GM18511 (cell line): ENCODE measurements around the gene SLC4A9.
"Not testable (repeated sequence)": the region's sequence is repeated elsewhere in the genome, so short reads cannot be mapped to it uniquely, and the experiment has no call there.

Experiments used
- ATAC-seq: cut with Tn5 transposase; IDR thresholded peaks from one replicate; pipeline ENCODE4 v1.9.1; 2021; ENCODE audit warnings: mild to moderate bottlenecking, moderate library complexity; ENCODE audit not compliant: unreplicated experiment

Gene SLC4A9

DNA sequence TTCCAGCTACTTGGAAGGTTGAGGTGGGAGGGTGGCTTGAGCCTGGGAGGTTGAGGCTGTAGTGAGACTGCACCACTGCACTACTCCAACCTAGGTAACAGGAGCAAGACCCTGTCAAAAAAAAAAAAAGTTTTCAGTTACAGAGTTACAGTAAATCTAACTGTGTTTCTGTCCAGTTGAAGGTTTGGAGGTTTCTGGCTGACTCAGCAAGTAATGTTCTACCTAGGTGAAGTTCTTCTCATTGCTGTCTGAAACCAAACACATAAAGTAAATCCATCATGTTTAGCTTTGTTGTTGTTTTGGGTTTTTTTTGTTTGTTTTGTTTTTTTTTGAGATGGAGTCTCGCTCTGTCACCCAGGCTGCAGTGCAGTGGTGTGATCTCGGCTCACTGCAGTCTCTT is 33.7 kb downstream of the SLC4A9 start:
- ATAC-seq = no peak

DNA sequence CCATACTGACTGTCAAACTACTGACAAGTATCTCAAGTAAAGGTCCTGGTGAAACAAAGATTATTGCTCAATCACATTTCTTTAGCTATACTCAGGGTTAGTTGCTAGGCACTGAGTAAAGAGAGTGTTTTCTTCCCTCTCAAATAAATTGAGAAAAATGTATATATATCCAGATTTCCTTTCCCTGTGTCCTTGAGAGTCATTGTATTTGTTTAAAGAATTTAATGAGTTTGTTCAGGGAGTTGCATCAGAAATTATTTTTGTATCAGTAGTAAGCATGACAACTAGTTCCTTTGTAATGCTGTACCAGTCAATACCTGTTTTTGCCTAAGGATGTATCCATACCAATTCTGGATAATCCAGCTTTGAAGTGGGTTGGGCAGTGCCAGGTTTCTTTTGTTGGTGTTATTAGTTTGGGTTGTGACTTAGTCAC is 38.4 kb downstream of the SLC4A9 start:
- ATAC-seq = no peak

DNA sequence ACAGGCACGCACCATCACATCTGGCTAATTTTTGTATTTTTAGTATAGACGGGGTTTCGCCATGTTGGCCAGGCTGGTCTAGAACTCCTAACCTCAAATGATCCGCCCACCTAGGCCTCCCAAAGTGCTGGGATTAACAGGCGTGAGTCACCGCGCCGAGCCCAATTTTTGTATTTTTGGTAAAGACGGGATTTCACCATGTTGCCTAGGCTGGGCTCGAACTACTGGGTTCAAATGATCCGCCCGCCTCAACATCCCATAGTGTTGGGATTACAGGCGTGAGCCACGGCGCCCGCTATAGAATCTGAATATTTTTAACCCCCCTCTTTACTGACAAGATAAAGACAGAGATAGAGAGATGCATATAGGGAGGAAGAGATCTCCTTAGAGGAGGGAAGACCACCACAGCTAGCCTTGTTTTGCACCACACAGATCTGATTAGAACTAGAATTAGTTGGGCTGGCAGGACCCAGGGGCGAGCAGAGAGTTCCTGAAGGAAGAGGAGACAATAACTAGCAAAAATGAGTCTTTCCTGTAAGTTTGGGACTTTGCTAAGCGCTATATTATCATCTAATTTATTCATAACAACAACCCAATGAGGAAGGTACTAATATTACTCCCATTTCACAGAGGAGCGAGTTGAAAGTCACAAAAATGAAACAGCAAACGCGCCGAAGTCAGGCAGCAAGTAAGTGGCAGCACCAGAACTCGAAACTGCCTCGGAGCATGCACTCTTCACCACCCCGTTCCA is 40.2 kb downstream of the SLC4A9 start:
- ATAC-seq = peak; percentile 2

DNA sequence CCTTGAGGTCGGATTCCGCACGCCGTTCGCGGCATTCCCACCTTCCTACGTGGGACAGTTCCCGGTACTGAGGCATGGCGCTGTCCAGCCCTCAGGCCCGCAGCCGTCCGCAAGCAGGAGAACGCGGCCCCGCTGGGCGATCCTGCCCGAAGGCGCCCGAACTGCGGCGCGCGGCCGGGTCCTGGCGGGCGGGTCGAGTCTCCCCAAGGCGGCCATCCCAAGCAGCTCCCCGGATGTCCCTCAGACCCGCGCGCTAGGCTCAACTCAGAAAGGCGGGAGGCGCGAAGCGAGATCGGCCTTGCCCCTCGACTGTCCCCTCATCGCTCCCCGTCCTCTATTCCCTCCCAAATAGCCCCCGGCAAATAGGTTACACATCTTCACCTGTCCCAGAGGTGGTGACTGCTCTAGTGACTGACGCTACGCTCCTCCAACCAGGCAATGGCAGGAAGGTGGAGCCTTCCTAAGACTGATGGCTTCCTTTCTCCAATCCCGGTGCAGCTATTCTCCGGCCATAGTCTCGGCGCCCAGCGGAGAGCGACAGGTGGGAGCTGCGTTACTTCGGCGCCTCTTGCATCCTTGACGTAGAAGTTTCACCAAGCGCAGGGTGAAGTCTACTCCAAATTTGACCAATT is 40.9 kb downstream of the SLC4A9 start:
- peak; percentile 77 for ATAC-seq

DNA sequence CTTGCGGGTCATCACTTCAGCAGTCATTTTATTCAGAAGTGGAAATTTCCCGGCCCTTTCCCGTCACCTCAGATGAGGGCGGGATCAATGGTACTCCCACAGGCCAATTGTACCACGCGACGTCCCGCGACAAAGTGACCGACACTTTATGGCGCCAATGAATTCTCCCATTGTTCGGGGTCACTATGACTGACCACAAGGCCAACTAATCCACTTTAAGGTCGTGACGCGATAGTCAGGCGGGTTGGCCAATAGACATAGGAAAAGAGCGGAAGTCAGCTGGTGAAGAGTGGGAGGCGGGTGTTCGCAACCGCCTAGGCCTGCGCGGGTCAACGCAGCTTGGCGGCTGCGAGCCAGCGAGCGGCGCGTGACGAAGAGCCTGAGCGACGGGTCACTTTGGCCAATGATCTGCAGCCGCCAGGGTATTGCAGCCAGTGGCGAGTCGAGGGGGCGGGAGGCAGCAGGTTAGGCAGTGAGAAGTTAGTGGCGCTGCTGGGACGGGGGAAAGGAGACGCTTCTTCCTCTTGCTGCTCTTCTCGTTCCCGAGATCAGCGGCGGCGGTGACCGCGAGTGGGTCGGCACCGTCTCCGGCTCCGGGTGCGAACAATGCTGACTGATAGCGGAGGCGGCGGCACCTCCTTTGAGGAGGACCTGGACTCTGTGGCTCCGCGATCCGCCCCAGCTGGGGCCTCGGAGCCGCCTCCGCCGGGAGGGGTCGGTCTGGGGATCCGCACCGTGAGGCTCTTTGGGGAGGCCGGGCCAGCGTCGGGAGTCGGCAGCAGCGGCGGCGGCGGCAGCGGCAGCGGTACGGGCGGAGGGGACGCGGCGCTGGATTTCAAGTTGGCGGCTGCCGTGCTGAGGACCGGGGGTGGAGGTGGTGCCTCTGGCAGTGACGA is 41.6 kb downstream of the SLC4A9 start, which contains the start of gene ANKHD1:
Gene ANKHD1 (plus strand): TSS at position 472 of the 896 bp plus-strand sequence. CDS start 135 bp downstream, at position 607.
- peak; percentile 86 for ATAC-seq

DNA sequence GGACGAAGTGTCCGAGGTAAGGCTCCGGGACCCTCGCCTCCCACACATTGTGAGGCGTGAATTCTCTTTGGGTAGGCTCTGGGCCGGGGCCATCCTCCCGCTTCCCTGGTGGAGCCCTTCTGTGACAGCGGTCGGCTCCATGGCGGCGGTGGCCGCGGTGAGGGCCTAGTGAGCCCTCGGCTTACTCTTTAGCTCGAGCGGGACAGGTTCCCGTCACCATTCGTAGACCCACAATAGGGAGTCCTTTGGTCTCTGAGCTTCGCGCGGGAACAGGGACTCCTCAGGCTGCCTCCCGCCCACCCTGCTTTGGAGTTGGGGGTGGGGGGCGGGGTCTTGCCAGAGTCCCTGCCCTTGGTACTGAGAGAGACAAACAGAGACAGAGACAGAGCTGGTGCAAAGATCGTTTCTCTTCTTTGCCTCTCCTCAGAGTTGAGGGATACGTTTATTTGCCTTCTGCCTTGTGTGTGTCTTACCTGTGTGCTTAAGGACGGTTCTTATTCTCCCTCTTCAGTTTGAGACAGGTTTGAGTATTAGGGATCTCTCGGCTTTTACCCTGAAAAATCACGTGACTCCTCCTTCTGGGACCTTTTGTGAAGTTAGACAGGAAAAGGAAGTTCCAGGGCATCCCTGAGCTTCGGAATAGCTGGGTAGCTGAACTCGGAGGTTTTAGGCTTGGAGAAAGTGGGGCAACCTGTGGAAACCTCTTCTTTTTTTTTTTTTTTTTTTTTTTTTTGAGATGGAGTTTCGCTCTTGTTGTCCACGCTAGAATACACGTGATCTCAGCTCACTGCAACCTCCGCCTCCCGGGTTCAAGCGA is 42.5 kb downstream of the SLC4A9 start:
- no peak for ATAC-seq

DNA sequence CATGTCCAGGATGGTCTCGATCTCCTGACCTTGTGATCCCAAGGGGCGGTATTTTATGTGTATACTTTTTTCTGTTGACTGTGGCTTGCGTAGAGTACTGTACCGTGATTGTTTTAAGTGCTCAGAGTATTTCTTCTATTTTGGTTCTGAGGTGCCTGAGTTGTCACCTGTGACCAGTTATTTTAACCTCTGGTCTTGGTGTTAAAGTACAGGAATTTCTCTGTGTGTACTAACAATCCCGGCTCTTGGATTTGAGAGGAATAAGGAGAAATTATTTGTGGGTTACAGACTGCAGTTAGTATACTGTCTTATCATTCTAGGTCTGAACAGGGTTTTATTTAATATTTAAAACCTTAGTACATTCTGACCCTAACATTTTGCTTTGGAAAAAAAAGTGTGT is 43.6 kb downstream of the SLC4A9 start:
- no peak for ATAC-seq

DNA sequence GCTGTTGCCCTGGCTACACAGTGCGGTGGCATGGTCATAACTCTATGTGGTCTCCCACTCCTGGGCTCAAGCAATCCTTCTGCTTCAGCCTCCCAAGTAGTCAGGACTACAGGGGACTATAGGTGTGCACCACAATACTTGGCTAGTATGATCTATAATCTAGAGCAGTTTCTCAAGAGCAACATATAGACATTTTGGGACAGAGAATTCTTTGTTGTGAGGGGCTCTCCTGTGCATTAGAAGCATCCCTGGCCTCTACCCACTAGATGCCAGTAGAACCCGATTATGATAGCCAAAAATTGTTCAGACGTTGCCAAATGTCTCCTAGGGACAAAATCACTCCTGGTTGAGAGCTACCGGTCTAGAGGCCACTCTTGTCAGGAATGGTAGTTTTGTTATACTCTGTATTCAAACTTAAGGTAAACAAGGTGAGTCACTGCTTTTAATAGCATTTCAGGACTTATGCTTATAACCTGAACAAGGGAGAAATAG is 48.8 kb downstream of the SLC4A9 start:
- no peak for ATAC-seq

DNA sequence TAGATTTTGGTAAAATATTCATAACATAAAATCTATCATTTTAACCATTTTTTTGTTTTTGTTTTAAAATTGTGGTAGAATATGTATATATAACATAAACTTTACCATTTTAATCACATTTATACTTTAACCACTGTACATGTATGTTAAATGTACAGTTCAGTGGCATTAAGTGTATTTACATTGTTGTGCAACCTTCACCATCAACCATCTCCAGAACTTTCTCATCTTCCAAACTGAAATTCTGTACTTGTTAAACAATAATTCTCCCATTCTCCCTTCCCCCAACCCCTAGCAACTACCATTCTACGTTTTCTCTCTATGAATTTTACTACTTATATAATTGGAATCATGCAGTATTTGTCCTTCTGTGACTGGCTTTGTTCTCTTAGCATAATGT is 53.2 kb downstream of the SLC4A9 start:
- no peak for ATAC-seq

DNA sequence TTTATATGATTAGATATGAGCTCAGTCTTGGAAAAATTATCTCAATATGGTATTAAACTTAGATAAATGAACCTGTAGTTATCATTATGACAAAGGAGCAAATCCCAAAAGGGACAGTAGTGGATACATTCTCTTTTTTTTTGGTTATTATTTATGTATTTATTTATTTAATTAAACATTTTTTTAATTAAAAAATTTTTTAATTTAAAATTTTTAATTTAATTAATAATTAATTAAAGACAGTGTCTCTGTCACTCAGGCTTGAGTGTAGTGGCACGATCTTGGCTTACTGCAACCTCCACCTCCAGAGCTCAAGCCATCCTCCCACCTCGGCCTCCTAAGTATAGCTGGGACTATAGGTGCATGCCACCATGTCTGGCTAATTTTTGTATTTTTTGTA is 57.2 kb downstream of the SLC4A9 start:
- ATAC-seq = no peak

DNA sequence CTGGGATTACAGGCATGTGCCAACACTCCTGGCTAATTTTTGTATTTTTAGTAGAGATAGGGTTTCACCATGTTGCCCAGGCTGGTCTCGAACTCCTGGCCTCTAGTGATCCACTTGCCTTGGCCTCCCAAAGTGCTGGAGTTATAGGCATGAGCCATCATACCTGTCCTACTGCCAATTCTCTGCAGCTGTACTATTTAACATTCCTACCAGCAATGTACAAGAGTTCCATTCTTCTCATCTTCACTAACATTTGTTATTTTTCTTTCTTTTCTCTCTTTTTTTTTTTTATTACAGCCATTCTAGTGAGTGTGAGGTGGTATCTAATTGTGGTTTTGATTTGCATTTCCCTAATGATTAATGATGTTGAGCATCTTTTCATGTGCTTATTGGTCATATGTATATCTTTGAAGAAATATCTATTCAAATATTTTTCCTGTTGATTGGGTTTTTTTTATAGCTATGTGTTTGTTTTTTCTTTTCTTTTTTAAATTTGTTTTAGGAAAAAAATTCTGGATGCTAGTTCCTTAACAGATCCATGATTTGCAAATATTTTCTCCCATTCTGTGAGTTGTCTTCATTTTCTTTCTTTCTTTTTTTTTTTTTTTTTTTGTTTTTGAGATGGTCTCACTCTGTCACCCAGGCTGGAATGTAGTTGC is 59.0 kb downstream of the SLC4A9 start:
- no peak for ATAC-seq

DNA sequence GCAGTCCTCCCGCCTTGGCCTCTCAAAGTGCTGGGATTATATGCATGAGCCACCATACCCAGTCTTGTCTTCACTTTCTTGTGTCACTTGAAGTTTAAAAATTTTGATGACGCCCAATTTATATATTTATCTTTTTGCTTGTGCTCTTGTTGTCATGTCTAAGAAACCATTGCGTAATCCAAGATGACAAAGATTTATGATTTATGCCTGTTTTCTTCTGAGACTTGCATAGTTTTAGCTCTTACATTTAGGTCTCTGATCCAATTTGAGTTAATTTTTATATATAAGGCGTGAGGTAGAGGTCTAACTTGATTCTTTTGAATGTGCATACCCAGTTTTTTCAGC is 60.2 kb downstream of the SLC4A9 start:
- ATAC-seq = no peak

DNA sequence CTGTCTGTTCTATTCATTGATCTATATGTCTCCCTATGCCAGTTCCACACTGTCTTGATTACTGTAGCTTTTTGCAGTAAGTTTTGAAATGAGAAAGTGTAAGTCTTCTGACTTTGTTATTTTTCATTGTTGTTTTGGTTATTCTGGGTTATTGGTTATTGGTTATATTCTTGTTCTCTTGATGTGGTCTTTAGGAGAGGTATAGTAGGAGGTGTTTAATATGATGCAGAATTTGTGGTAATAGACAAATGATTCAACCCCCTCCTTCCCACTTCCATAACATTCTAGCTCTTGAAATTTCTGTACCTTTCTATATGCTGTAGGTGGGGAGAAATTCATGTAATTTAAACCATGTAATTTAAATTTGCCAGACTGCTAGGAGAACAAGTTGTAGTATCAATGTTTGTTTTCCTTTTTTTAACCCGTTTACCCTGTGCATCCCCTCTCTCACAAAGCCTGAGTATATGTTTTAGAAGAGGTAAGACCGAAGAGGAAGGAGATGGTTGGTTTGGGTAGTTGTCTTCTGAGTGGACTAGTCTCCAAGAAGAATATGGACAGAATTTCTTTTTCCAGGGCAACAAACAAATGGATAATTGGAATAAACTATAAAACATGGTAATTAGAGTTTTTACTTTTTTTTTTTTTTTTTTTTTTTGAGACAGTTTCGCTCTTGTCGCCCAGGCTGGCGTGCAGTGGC is 60.8 kb downstream of the SLC4A9 start:
- no peak for ATAC-seq

DNA sequence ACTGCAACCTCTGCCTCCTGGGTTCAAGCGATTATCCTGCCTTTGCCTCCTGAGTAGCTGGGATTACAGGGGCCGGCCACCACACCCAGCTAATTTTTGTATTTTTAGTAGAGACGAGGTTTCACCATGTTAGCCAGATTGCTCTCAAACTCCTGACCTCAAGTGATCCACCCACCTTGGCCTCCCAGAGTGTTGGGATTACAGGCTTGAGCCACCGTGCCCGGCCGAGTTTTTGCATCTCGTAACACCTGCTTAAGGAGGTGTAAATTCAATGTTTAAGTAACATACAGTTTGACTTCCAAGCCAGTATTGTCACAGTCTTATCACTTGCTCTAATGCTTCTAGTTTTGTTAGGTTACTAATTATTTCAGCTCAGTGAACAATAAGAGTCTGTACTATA is 61.4 kb downstream of the SLC4A9 start:
- not testable (repeated sequence) for ATAC-seq

DNA sequence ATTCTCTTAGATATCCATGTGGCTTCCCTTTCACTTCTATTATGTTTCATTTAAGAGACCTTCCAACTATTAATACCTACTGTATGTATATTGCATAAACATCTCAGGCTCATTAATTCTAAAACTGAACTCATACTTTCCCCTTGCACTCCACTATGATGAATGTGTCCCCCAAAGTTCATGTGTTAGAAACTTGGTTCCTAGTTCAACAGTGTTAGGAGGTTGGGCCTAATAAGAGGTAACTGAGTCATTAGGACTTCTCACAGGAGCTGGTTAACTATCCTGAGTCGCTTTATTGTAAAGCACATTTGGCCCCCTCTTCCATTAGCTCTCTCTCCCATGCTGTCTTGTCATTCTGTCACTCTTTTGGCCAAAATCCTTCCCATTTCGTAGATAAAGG is 63.6 kb downstream of the SLC4A9 start:
- ATAC-seq = no peak

DNA sequence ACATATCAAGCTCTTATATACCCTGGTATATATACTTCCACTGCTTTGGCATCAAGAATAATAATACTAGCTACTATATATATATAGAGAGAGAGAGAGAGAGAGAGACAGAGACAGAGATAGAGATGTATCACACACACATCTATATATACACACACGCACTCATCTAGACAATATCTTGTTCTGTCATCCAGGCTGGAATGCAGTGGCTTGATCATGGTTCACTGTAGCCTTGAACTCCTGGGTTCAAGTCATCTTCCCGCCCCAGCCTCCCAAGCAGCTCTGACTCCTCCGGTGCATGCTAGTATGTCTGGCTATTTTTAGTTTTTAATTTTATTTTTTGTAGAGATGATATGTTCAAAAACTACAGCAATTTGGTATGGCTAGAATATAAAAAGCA is 64.1 kb downstream of the SLC4A9 start:
- ATAC-seq = no peak
